MCF 10A (cell line): Measurements from ENCODE around the gene GABRG3. TPM values are rescaled to one million over a fixed set of nuclear protein-coding genes. Genes with fewer than 3 reads are reported as not detected.

ENCODE experiments used
- BruUV-seq: library from RNA; stranded (reverse); fragments of 400-500 nt; replicated peaks from 2 replicates; lab custom pipeline; 2021; lab: Mats Ljungman, UMichigan
- CTCF ChIA-PET: fragments of 300-600 bp; sonication (Branson Sonifier 250); formaldehyde crosslinking; extraction: SDS; loops from one replicate; lab custom pipeline; 2021; ENCODE audit warnings: antibody characterized with exemption, inconsistent platforms; lab: Yijun Ruan, JAX
- POLR2A ChIA-PET: fragments of 300-600, 350-650 bp; sonication (Branson Sonifier 250); formaldehyde crosslinking; extraction: SDS; loops from one replicate; lab custom pipeline; 2020; ENCODE audit warnings: antibody characterized with exemption, inconsistent platforms; lab: Yijun Ruan, JAX
- DNase-seq: peaks from one replicate; pipeline ENCODE4 v3.0.0-alpha.2; 2018; ENCODE audit not compliant: unreplicated experiment
- H3K27ac Mint-ChIP-seq: one replicate; pipeline ENCODE4 v1.8.0; 2022; ENCODE audit warnings: mild to moderate bottlenecking, low read depth, mixed read lengths; ENCODE audit not compliant: unreplicated experiment
- H3K27me3 Mint-ChIP-seq: one replicate; pipeline ENCODE4 v1.8.0; 2022; ENCODE audit warnings: mixed read lengths; ENCODE audit not compliant: insufficient read depth, unreplicated experiment
- H3K36me3 Mint-ChIP-seq: one replicate; pipeline ENCODE4 v1.8.0; 2022; ENCODE audit warnings: mild to moderate bottlenecking, moderate library complexity, mixed read lengths; ENCODE audit not compliant: insufficient read depth, unreplicated experiment
- H3K4me1 Mint-ChIP-seq: one replicate; pipeline ENCODE4 v1.8.0; 2022; ENCODE audit warnings: mixed read lengths; ENCODE audit not compliant: insufficient read depth, unreplicated experiment
- H3K4me3 Mint-ChIP-seq: one replicate; pipeline ENCODE4 v1.8.0; 2022; ENCODE audit warnings: mild to moderate bottlenecking, moderate library complexity, mixed read lengths; ENCODE audit not compliant: unreplicated experiment
- H3K9me3 Mint-ChIP-seq: one replicate; pipeline ENCODE4 v1.8.0; 2022; ENCODE audit warnings: mixed read lengths; ENCODE audit not compliant: unreplicated experiment
- intact Hi-C: fragments of 100-400 bp; cut with micrococcal nuclease; formaldehyde crosslinking; loops from 2 replicates; pipeline ENCODE4 v1.14.1; 2022
- total RNA-seq: library from RNA; stranded (reverse); gene quantifications from 2 replicates; pipeline ENCODE4 v1.2.3, GENCODE V29; 2022
- TF ChIP-seq, protein P1 (sequence below): fragments of 200-600 bp; IDR thresholded peaks from one replicate; pipeline ENCODE4 v1.8.0; 2022; ENCODE audit warnings: antibody characterized with exemption, mild to moderate bottlenecking; ENCODE audit not compliant: unreplicated experiment

Gene GABRG3
- total RNA-seq, 1 experiment from 2014 or later = not detected

DNA sequence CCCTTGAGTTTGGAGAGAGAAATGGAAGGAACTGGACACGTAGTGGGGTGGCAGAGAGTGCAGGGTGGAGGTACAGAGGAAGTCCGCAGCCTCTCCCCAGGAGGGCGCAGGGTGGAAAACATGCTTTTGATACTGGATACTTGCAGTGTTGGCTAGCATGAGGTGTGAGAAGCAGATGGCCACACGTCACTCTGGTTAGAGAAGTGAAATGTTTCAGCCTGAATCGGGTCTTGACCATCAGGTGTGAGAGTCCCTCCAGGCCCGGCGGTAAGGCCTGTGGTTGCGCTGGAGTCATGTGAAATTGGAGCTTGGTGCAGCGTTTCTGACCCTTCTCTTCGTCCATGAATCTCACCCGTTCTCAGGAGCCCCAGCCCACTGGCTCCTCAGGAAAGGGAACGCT lies 93.1 kb downstream of the GABRG3 start:
- ChIA-PET CTCF (no interaction called here), POLR2A (no interaction called here)
- DNase-seq = no peak
- H3K9me3 Mint-ChIP-seq = peaks cover 33% of the 10 kb centered on the region
- H3K36me3 Mint-ChIP-seq = peaks cover 5% of the 10 kb centered on the region
- BruUV-seq = no TSS peak
- H3K27me3 Mint-ChIP-seq = no peaks in the 10 kb centered on the region
- H3K4me1 Mint-ChIP-seq = no peaks in the 10 kb centered on the region
- intact Hi-C loops = no loop called here
- no peak overlapping the region for H3K4me3 Mint-ChIP-seq
- no peak overlapping the region for H3K27ac Mint-ChIP-seq
- TF ChIP-seq, protein P1, sequence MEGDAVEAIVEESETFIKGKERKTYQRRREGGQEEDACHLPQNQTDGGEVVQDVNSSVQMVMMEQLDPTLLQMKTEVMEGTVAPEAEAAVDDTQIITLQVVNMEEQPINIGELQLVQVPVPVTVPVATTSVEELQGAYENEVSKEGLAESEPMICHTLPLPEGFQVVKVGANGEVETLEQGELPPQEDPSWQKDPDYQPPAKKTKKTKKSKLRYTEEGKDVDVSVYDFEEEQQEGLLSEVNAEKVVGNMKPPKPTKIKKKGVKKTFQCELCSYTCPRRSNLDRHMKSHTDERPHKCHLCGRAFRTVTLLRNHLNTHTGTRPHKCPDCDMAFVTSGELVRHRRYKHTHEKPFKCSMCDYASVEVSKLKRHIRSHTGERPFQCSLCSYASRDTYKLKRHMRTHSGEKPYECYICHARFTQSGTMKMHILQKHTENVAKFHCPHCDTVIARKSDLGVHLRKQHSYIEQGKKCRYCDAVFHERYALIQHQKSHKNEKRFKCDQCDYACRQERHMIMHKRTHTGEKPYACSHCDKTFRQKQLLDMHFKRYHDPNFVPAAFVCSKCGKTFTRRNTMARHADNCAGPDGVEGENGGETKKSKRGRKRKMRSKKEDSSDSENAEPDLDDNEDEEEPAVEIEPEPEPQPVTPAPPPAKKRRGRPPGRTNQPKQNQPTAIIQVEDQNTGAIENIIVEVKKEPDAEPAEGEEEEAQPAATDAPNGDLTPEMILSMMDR = no peak

DNA sequence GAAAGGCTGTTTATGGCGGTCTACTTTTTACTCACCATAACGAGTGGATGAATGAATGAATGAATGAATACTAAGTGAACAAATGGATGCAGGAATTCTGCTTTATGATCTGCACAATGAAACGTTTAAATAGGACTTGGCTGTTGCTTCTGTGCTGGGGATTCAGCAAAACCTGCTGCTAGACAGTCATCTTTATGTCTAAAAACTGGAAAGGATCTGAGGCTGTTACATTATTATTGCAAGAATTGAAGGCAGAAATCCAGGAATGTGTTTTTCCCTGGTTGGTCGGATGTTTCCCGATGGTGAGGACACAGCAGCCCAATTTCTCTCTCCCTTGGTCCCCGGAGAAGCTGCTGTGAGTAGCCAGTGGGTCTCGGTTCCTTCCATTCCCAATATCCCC lies 94.2 kb downstream of the GABRG3 start:
- CTCF ChIA-PET = no interaction called here
- DNase-seq = no peak
- TF ChIP-seq, protein P1 = no peak
- no TSS peak for BruUV-seq
- Mint-ChIP-seq H3K9me3 (peaks cover 39% of the 10 kb centered on the region), H3K27ac (no peak overlapping the region), H3K27me3 (no peaks in the 10 kb centered on the region), H3K4me3 (no peak overlapping the region), H3K36me3 (peaks cover 5% of the 10 kb centered on the region), H3K4me1 (no peaks in the 10 kb centered on the region)
- POLR2A ChIA-PET = no interaction called here
- intact Hi-C loops = no loop called here

DNA sequence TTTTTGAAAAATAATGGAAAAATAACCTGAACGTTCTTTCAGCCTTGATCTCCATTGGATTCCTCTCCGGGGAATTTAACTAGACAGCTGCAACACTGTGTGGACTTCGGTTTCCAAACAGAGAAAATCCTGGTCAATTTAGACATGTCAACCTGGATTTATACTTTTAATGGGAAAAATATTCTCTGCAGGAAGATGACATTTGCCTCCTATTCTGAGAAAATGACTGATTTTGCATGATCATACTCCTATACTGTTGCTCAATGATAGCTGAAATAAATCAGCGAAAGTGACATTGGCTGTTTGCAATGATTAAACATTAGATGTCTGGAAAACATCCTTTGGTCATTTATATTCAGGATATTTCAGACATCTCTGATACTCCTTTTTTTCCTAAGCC lies 94.8 kb downstream of the GABRG3 start:
- H3K27ac Mint-ChIP-seq = no peak overlapping the region
- BruUV-seq = no TSS peak

DNA sequence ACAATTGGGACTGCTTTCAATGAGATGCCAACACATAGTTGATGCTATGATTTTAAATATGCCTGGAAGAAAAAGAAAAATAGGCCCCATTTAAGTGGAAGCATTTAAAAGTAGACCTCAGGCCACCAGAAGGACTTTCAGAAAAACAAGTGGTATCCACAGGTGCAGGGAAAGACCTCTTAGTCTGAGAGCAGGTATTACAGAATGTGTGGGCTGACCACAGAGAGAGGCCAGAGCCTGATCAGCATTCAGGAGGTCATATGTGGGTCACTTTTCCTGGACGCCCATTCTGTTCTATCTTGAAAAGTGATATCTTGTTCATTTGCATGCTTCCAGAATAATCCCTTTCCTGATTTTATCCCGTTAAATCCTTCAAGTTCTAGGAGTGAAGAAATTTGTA lies 95.5 kb downstream of the GABRG3 start:
- DNase-seq = no peak
- no TSS peak for BruUV-seq
- no peaks in the 10 kb centered on the region for H3K27me3 Mint-ChIP-seq
- H3K4me3 Mint-ChIP-seq = no peak overlapping the region
- intact Hi-C loops = no loop called here
- H3K4me1 Mint-ChIP-seq = no peaks in the 10 kb centered on the region
- peaks cover 5% of the 10 kb centered on the region for H3K36me3 Mint-ChIP-seq
- TF ChIP-seq, protein P1 = no peak
- POLR2A ChIA-PET = no interaction called here
- no peak overlapping the region for H3K27ac Mint-ChIP-seq
- peaks cover 32% of the 10 kb centered on the region for H3K9me3 Mint-ChIP-seq
- CTCF ChIA-PET = no interaction called here

More for the DNA sequence above, 94.8 kb downstream of the GABRG3 start:
- H3K36me3 Mint-ChIP-seq = peaks cover 5% of the 10 kb centered on the region
- no peak for DNase-seq
- H3K27me3 Mint-ChIP-seq = no peaks in the 10 kb centered on the region
- H3K9me3 Mint-ChIP-seq = peaks cover 34% of the 10 kb centered on the region
- CTCF ChIA-PET = no interaction called here
- TF ChIP-seq, protein P1 = no peak
- intact Hi-C loops = no loop called here
- no peaks in the 10 kb centered on the region for H3K4me1 Mint-ChIP-seq
- POLR2A ChIA-PET = no interaction called here
- no peak overlapping the region for H3K4me3 Mint-ChIP-seq
